ENCODE measurements around the gene EPB41L5.
"Not testable (repeated sequence)": the region's sequence is repeated elsewhere in the genome, so short reads cannot be mapped to it uniquely, and the experiment has no call there.

EPB41L5 gene

DNA sequence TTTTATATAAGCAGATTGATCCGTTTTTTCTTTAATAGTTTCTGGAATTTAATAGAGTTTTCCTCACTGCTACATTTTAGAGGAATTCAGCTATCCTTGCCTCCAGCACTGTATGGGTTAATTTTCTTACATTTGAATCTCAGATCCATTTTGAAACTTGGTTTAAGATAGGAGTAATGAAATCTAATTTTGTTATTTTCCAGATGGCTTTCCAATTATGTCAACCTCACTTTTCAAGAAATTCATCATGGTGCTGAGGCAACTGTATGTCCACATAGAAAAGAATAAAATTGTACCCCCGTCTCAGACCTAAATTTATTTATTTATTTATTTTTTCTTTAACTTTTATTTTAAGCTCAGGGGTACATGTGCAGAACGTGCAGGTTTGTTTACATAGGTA, 105.1 kb downstream of the EPB41L5 start:
- no peak for DNase-seq (ENCODE audit: extremely low spot score)
- CTCF ChIA-PET, result interaction anchor here (2.9 kb wide), 1 partner anchor 9 kb away, joined by 11 read pairs; no protein-coding TSS in a partner anchor
- TF ChIP-seq, protein P1, sequence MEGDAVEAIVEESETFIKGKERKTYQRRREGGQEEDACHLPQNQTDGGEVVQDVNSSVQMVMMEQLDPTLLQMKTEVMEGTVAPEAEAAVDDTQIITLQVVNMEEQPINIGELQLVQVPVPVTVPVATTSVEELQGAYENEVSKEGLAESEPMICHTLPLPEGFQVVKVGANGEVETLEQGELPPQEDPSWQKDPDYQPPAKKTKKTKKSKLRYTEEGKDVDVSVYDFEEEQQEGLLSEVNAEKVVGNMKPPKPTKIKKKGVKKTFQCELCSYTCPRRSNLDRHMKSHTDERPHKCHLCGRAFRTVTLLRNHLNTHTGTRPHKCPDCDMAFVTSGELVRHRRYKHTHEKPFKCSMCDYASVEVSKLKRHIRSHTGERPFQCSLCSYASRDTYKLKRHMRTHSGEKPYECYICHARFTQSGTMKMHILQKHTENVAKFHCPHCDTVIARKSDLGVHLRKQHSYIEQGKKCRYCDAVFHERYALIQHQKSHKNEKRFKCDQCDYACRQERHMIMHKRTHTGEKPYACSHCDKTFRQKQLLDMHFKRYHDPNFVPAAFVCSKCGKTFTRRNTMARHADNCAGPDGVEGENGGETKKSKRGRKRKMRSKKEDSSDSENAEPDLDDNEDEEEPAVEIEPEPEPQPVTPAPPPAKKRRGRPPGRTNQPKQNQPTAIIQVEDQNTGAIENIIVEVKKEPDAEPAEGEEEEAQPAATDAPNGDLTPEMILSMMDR (IDR thresholded peaks at IDR 0.05; ENCODE audit: control extremely low read depth, extremely low read depth, low read depth, missing control alignments), result no peak

DNA sequence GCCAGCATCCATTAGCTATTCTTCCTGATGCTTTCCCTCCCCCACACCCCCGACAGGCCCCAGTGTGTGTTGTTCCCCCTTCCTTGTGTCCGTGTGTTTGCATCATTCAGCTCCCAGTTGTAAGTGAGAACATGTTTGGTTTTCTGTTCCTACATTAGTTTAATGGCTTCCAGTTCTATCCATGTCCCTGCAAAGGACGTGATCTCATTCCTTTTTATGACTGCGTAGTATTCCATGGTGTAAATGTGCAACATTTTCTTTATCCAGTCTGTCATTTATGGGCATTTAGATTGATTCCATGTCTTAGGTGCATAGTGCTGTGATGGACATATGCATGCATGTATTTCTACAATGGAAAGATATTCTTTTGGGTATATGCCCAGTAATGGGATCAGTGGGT, 105.6 kb downstream of the EPB41L5 start:
- TF ChIP-seq, protein P1 (IDR thresholded peaks at IDR 0.05; ENCODE audit: control extremely low read depth, extremely low read depth, low read depth, missing control alignments), result no peak
- ChIA-PET POLR2A (no interaction called here), CTCF (interaction anchor here (2.9 kb wide), 1 partner anchor 9 kb away, joined by 11 read pairs; no protein-coding TSS in a partner anchor)
- no peak for DNase-seq (ENCODE audit: extremely low spot score)

More for the DNA sequence above, 105.1 kb downstream of the EPB41L5 start:
- POLR2A ChIA-PET, result no interaction called here

DNA sequence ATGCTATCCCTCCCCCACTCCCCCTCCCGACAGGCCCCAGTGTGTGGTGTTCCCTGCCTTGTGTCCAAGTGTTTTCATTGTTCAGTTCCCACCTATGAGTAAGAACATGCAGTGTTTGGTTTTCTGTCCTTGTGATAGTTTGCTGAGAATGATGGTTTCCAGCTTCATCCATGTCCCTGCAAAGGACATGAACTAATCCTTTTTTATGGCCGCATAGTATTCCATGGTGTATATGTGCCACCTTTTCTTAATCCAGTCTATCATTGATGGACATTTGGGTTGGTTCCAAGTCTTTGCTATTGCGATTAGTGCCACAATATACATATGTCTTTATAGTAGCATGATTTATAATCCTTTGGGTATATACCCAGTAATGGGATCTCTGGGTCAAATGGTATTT, 108.5 kb downstream of the EPB41L5 start:
- POLR2A ChIA-PET, result not testable (repeated sequence)

DNA sequence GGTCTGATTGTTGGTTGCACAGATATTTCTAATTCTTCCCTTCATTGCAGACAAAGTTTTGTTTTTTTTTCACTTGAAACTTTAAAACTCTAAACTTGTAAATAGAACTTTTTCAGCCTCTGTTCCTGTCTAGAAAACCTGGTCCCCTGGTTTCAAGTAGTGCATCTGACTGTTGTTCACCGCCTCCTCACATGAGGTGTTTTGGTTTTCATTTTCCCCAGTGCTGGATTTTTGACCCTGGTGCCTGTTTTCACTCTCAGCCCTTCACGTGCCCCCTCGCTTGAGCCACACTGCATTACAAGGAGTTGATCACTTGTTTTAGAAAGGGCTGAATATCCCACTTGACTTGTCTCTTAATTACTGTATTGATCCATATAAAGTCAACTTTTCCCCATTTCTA, 110.2 kb downstream of the EPB41L5 start:
- ChIA-PET CTCF (interaction anchor here (1.4 kb wide), 1 partner anchor 54 kb away, joined by 4 read pairs; no protein-coding TSS in a partner anchor), POLR2A (no interaction called here)
- TF ChIP-seq, protein P1 (IDR thresholded peaks at IDR 0.05; ENCODE audit: control extremely low read depth, extremely low read depth, low read depth, missing control alignments), result no peak
- no peak for DNase-seq (ENCODE audit: extremely low spot score)

More for the DNA sequence above, 108.5 kb downstream of the EPB41L5 start:
- CTCF ChIA-PET; DNase-seq (ENCODE audit: extremely low spot score): not testable (repeated sequence)

DNA sequence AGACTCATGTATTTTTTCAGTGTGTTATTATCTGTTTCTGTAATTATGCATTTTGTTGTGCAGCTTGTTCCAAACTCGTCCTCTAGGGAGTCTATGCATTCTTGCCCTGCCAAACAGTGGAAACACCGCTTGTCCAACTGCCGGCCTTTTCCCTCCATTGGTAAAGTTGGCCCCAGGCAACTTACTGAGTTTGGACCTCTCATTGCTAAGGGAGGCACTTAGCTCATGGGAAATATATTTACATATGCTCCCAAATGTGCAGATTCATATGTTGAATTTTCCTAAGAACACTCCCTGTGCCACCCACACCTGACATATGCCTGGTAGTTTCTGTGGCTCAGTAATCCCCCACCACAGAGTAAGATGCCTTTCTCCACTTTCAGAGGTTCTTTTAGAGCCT, 112.3 kb downstream of the EPB41L5 start:
- DNase-seq (ENCODE audit: extremely low spot score), result no peak
- CTCF ChIA-PET, result no interaction called here
- POLR2A ChIA-PET, result no interaction called here
- TF ChIP-seq, protein P1 (IDR thresholded peaks at IDR 0.05; ENCODE audit: control extremely low read depth, extremely low read depth, low read depth, missing control alignments), result no peak

DNA sequence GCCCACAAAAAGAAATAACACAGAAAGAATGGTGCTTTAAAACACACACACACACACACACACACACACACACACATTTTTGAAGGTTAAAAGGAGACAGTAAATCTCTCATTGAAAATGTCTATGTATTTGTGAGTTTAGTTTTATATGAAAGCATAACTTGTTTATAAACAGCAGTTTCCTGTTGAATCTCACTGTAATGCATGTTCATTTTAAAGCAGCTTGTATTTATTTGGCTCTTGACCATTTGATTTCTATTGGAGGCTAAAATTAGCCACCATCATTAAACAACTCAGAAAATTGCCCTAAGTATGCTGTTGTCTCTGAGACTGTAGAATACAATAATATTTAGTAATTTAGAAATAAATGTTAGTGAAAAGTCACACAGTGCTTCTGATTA, 115.3 kb downstream of the EPB41L5 start:
- TF ChIP-seq, protein P1 (IDR thresholded peaks at IDR 0.05; ENCODE audit: control extremely low read depth, extremely low read depth, low read depth, missing control alignments), result no peak
- POLR2A ChIA-PET, result no interaction called here

DNA sequence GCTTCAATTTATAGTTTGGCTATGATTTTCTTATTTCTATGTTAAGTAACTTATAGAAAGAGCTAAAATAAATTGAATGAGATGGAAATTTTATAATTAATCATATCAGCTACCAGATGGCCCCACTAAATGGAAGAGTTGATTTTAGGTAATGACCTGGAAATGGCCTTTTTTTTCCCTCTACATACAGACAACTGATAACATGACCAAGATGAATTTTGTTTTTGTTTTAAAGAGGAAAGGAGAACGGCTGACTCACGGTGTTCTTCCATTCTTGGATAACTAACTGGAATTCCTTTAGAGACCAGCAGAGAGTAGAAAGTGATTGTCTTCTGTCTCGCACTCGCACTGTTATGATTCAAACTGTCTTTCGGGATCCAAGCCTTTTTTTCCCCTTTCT, 119.3 kb downstream of the EPB41L5 start:
- DNase-seq (ENCODE audit: extremely low spot score), result no peak
- ChIA-PET CTCF (interaction anchor here (1.2 to 2.5 kb wide), 5 partner anchors 9 to 43 kb away, joined by 3 to 10 read pairs (median 5); no protein-coding TSS in a partner anchor), POLR2A (no interaction called here)
- TF ChIP-seq, protein P1 (IDR thresholded peaks at IDR 0.05; ENCODE audit: control extremely low read depth, extremely low read depth, low read depth, missing control alignments), result no peak

More for the DNA sequence above, 115.3 kb downstream of the EPB41L5 start:
- DNase-seq (ENCODE audit: extremely low spot score), result no peak
- CTCF ChIA-PET, result interaction anchor here (1.5 kb wide), 1 partner anchor 13 kb away, joined by 3 read pairs; no protein-coding TSS in a partner anchor
